Neural crest cell (in vitro differentiated cells): ENCODE data around the gene C14orf180. TPM values are rescaled to one million over a fixed set of nuclear protein-coding genes. Genes with fewer than 3 reads are reported as not detected.

Source experiments
- DNase-seq: peaks from one replicate; pipeline ENCODE4 v3.0.0; 2021; ENCODE audit warnings: low read depth, mixed read lengths, low spot score
- H3K27ac Mint-ChIP-seq: one replicate; pipeline ENCODE4 v1.8.0; 2021; ENCODE audit warnings: mild to moderate bottlenecking, mixed read lengths; ENCODE audit not compliant: unreplicated experiment
- H3K27me3 Mint-ChIP-seq: 2 replicates; pipeline ENCODE4 v1.8.0; 2021; ENCODE audit warnings: low read depth, mild to moderate bottlenecking, mixed read lengths
- H3K36me3 Mint-ChIP-seq: 2 replicates; pipeline ENCODE4 v1.8.0; 2021; ENCODE audit warnings: low read depth, mild to moderate bottlenecking, mixed read lengths
- H3K4me1 Mint-ChIP-seq: 2 replicates; pipeline ENCODE4 v1.8.0; 2021; ENCODE audit warnings: mixed read lengths
- H3K4me3 Mint-ChIP-seq: one replicate; pipeline ENCODE4 v1.8.0; 2021; ENCODE audit warnings: mild to moderate bottlenecking, mixed read lengths
- H3K9me3 Mint-ChIP-seq: 2 replicates; pipeline ENCODE4 v1.8.0; 2021; ENCODE audit warnings: mixed read lengths
- CTCF ChIP-seq: fragments of 200-600 bp; sonication (generic); conservative IDR thresholded peaks from 2 replicates; pipeline ENCODE4 v1.5.0; 2021; ENCODE audit warnings: antibody characterized with exemption, mild to moderate bottlenecking
- long read RNA-seq: library from polyadenylated mRNA; unstranded; transcript quantifications from one replicate; pipeline ENCODE4 v2.0.0, GENCODE V29; 2020
- total RNA-seq: library from RNA; stranded (reverse); gene quantifications from 2 replicates; pipeline ENCODE4 v1.2.1, GENCODE V29; 2021

Gene C14orf180
- total RNA-seq: not detected in 2 replicates
- long read RNA-seq: 0 reads

GRCh38 chr14:104579507-104579906 is at the start of gene C14orf180:
C14orf180 (plus strand) TSS chr14:104579764; CDS start chr14:104586431, 6,667 bp downstream.
- peaks cover 14% of the 10 kb centered on the region for H3K4me1 Mint-ChIP-seq
- H3K9me3 Mint-ChIP-seq: no peaks in the 10 kb centered on the region
- H3K27ac Mint-ChIP-seq: no peak within 1 kb of the TSS
- no peak for TF ChIP-seq CTCF
- no peaks in the 10 kb centered on the region for H3K27me3 Mint-ChIP-seq
- DNase-seq: no peak
- no peaks in the 10 kb centered on the region for H3K36me3 Mint-ChIP-seq
- H3K4me3 Mint-ChIP-seq: no peak within 1 kb of the TSS

GRCh38 chr14:104530646-104531045 is 48.9 kb upstream of the C14orf180 start:
- H3K4me3 Mint-ChIP-seq: no peak overlapping the region
- peaks cover 20% of the 10 kb centered on the region for H3K9me3 Mint-ChIP-seq
- H3K36me3 Mint-ChIP-seq: peaks cover 12% of the 10 kb centered on the region
- H3K27ac Mint-ChIP-seq: no peak overlapping the region
- no peaks in the 10 kb centered on the region for H3K4me1 Mint-ChIP-seq
- H3K27me3 Mint-ChIP-seq: peaks cover 29% of the 10 kb centered on the region
- DNase-seq: no peak
- TF ChIP-seq CTCF: no peak

- peaks cover 29% of the 10 kb centered on the region for H3K27me3 Mint-ChIP-seq
- no peak overlapping the region for H3K4me3 Mint-ChIP-seq
- no peak overlapping the region for H3K27ac Mint-ChIP-seq
- no peaks in the 10 kb centered on the region for H3K4me1 Mint-ChIP-seq
- peaks cover 17% of the 10 kb centered on the region for H3K9me3 Mint-ChIP-seq
- DNase-seq: no peak
- H3K36me3 Mint-ChIP-seq: peaks cover 12% of the 10 kb centered on the region
- TF ChIP-seq CTCF: no peak
Observed at GRCh38 chr14:104531421-104532190, 48.0 kb upstream of the C14orf180 start.

- Mint-ChIP-seq H3K27me3 (peaks cover 32% of the 10 kb centered on the region), H3K4me1 (no peaks in the 10 kb centered on the region), H3K9me3 (peaks cover 11% of the 10 kb centered on the region), H3K36me3 (peaks cover 8% of the 10 kb centered on the region), H3K27ac (no peak overlapping the region), H3K4me3 (no peak overlapping the region)
- DNase-seq: no peak
- TF ChIP-seq CTCF: no peak
Observed at GRCh38 chr14:104532191-104532555, 47.4 kb upstream of the C14orf180 start.

GRCh38 chr14:104534036-104534435 is 45.5 kb upstream of the C14orf180 start:
- H3K9me3 Mint-ChIP-seq: no peaks in the 10 kb centered on the region
- no peak for DNase-seq
- peaks cover 28% of the 10 kb centered on the region for H3K27me3 Mint-ChIP-seq
- H3K4me1 Mint-ChIP-seq: no peaks in the 10 kb centered on the region
- H3K36me3 Mint-ChIP-seq: no peaks in the 10 kb centered on the region
- H3K4me3 Mint-ChIP-seq: no peak overlapping the region
- TF ChIP-seq CTCF: no peak
- H3K27ac Mint-ChIP-seq: no peak overlapping the region
